B cell (primary cell): ENCODE results near the gene RDH11. TPM values are rescaled to one million over a fixed set of nuclear protein-coding genes. Genes with fewer than 3 reads are reported as not detected.
A peak's percentile ranks its signal among the peaks of the same experiment; 100 is the strongest.

Experiments
- ATAC-seq: fragments of 200-7000 bp; cut with Tn5 transposase; one replicate; pipeline ENCODE4 v1.10.0; 2021; ENCODE audit warnings: low read depth, mild to moderate bottlenecking, moderate number of reproducible peaks, moderate library complexity
- CTCF ChIA-PET: fragments of 350-600 bp; sonication (Branson Sonifier 250); formaldehyde crosslinking; loops from one replicate; lab custom pipeline; 2021; ENCODE audit warnings: antibody characterized with exemption, inconsistent platforms; lab: Charles Lee
- POLR2A ChIA-PET: fragments of 350-600 bp; sonication (Branson Sonifier 250); formaldehyde crosslinking; loops from one replicate; lab custom pipeline; 2021; ENCODE audit warnings: antibody characterized with exemption; lab: Charles Lee
- DNase-seq: peaks from one replicate; pipeline ENCODE4 v3.0.0; 2013
- H2AFZ ChIP-seq: 2 replicates; pipeline ENCODE4 v1.6.1; 2012; ENCODE audit warnings: mild to moderate bottlenecking, low read depth, low read length; ENCODE audit not compliant: insufficient read depth, poor library complexity, severe bottlenecking
- H3K27ac ChIP-seq, 2 donors: 1 replicate in 1 of 2; 2 replicates in 1 of 2; pipeline ENCODE4 v1.5.1; 2012 to 2013; ENCODE audit warnings: low read length in 2 of 2, mild to moderate bottlenecking in 2 of 2, moderate library complexity in 1 of 2
- H3K27me3 ChIP-seq, 4 experiments: fragments of 200-600 bp in 1 of 4; sonication (generic) in 1 of 4; replicated peaks in 1 of 4; 1 replicate in 2 of 4; 2 replicates in 2 of 4; pipeline versions ENCODE4 v1.6.1 to v1.7.0; 2013 to 2016; ENCODE audit warnings: low read length in 3 of 4, mild to moderate bottlenecking in 2 of 4, mixed read lengths in 1 of 4, moderate library complexity in 1 of 4; ENCODE audit not compliant: insufficient read depth in 4 of 4, control insufficient read depth in 3 of 4; ENCODE audit errors: control extremely low read depth in 1 of 4
- H3K36me3 ChIP-seq, 2 experiments: replicated peaks in 1 of 2; 1 replicate in 1 of 2; 2 replicates in 1 of 2; pipeline versions ENCODE4 v1.6.1 to v1.7.1; 2013; ENCODE audit warnings: low read length in 1 of 2; ENCODE audit not compliant: insufficient read depth in 2 of 2, control insufficient read depth in 1 of 2; ENCODE audit errors: control extremely low read depth in 1 of 2, extremely low read depth in 1 of 2
- H3K4me1 ChIP-seq, 2 donors: fragments of 200-600 bp in 1 of 2; sonication (generic) in 1 of 2; 1 replicate in 1 of 2; 2 replicates in 1 of 2; pipeline versions ENCODE4 v1.5.1 to v1.6.1; 2013 to 2017; ENCODE audit warnings: low read length in 2 of 2; ENCODE audit not compliant: control insufficient read depth in 2 of 2, insufficient read depth in 2 of 2
- H3K4me2 ChIP-seq: replicated peaks from 2 replicates; pipeline ENCODE3; 2012; ENCODE audit warnings: mild to moderate bottlenecking, low read depth, low read length; ENCODE audit not compliant: poor library complexity, severe bottlenecking
- H3K4me3 ChIP-seq, 5 experiments: fragments of 200-600 bp in 1 of 5; sonication (generic) in 1 of 5; 1 replicate in 3 of 5; 2 replicates in 2 of 5; pipeline versions ENCODE4 v1.5.1 to v1.7.0; 2011 to 2016; ENCODE audit warnings: low read length in 4 of 5, mild to moderate bottlenecking in 4 of 5, low read depth in 2 of 5, control low read depth in 1 of 5, moderate library complexity in 1 of 5; ENCODE audit not compliant: insufficient read depth in 1 of 5; ENCODE audit errors: control extremely low read depth in 1 of 5, extremely low read depth in 1 of 5
- H3K79me2 ChIP-seq: fragments of 200-600 bp; sonication (generic); one replicate; pipeline ENCODE4 v1.6.0; 2016; ENCODE audit warnings: low read length; ENCODE audit not compliant: control insufficient read depth, insufficient read depth
- H3K9ac ChIP-seq: fragments of 200-600 bp; sonication (generic); 2 replicates; pipeline ENCODE4 v1.6.1; 2017; ENCODE audit warnings: mild to moderate bottlenecking, low read length, moderate library complexity
- H3K9me3 ChIP-seq, 3 donors: one replicate each; pipeline versions ENCODE4 v1.6.1 to v1.7.1; 2013; ENCODE audit warnings: low read length in 2 of 3; ENCODE audit not compliant: control insufficient read depth in 2 of 3, insufficient read depth in 1 of 3; ENCODE audit errors: control extremely low read depth in 1 of 3
- H4K20me1 ChIP-seq: 2 replicates; pipeline ENCODE4 v1.6.0; 2012; ENCODE audit warnings: mild to moderate bottlenecking, low read length; ENCODE audit not compliant: insufficient read depth, control insufficient read depth, poor library complexity, severe bottlenecking
- H3K27ac Mint-ChIP-seq: one replicate; pipeline ENCODE4 v1.8.0; 2021; ENCODE audit warnings: mixed read lengths
- H3K27me3 Mint-ChIP-seq: one replicate; pipeline ENCODE4 v1.8.0; 2021; ENCODE audit warnings: mixed read lengths
- H3K4me1 Mint-ChIP-seq: one replicate; pipeline ENCODE4 v1.8.0; 2021; ENCODE audit warnings: mixed read lengths
- H3K4me3 Mint-ChIP-seq: one replicate; pipeline ENCODE4 v1.8.0; 2021; ENCODE audit warnings: mixed read lengths
- H3K9me3 Mint-ChIP-seq: one replicate; pipeline ENCODE4 v1.8.0; 2022; ENCODE audit warnings: mixed read lengths; ENCODE audit not compliant: insufficient read depth
- CTCF ChIP-seq: fragments of 200-600 bp; IDR thresholded peaks from one replicate; pipeline ENCODE4 v1.8.0; 2022; ENCODE audit warnings: antibody characterized with exemption, mild to moderate bottlenecking
- WGBS: methylation state at CpG from one replicate; pipeline ENCODE4 v1.1.5; 2013; ENCODE audit warnings: missing lambda C conversion rate; ENCODE audit not compliant: insufficient coverage; 5-methylcytosine and 5-hydroxymethylcytosine counted together
- intact Hi-C: fragments of 100-400 bp; cut with micrococcal nuclease; formaldehyde crosslinking; loops from one replicate; pipeline ENCODE4 v1.10.0; 2022
- polyA plus RNA-seq: library from polyadenylated mRNA; depleted of rRNA; stranded (reverse); fragments of >200 nt; gene quantifications from 2 replicates; pipeline ENCODE4 v1.2.3, GENCODE V29; 2012
- total RNA-seq, 2 donors: library from RNA; stranded (reverse); fragments of 120-200 nt in 1 of 2; gene quantifications; 1 replicate in 1 of 2; 2 replicates in 1 of 2; pipeline versions ENCODE4 v1.2.3 to v1.2.4, GENCODE V29; 2013 to 2022

The RDH11 gene
- total and polyA plus RNA-seq, 2 donors (not counting 1 experiment from before 2014, with no cell fraction given) = 32.8 to 35.2 TPM

- H3K27ac ChIP-seq = peak overlapping the region; percentile 96 to 99
- peaks cover 19 to 22% of the 10 kb centered on the region in 2 donors for H3K4me1 ChIP-seq
- H3K4me1 Mint-ChIP-seq = peaks cover 26% of the 10 kb centered on the region
- no peaks in the 10 kb centered on the region for H3K27me3 ChIP-seq
- peak overlapping the region in 4 of 5 experiments; percentile 71 to 97 (median 88) for H3K4me3 ChIP-seq
- peak overlapping the region; percentile 95 for H3K27ac Mint-ChIP-seq
- H3K27me3 Mint-ChIP-seq = no peaks in the 10 kb centered on the region
- intact Hi-C loops = loop anchor here (2.0 kb wide), 1 partner anchor 186 kb away; the partner anchor contains the start of gene TMEM229B
- peak overlapping the region; percentile 96 for H3K9ac ChIP-seq
- H3K4me2 ChIP-seq = peak overlapping the region; percentile 95
- peaks cover 39% of the 10 kb centered on the region for H4K20me1 ChIP-seq
- ChIA-PET CTCF (interaction anchor here (0.8 to 3.0 kb wide), 5 partner anchors 17 to 90 kb away, joined by 3 to 15 read pairs (median 3); no protein-coding TSS in a partner anchor), POLR2A (interaction anchor here (1.6 to 2.5 kb wide), 2 partner anchors 55 to 75 kb away, joined by 7 to 11 read pairs; partner anchors contain the start of genes ARG2 and PIGH)
- no peaks in the 10 kb centered on the region for H3K9me3 ChIP-seq
- H3K36me3 ChIP-seq = peaks cover 4 to 11% of the 10 kb centered on the region in 2 experiments
- ATAC-seq (no peak), DNase-seq (no peak)
- H3K4me3 Mint-ChIP-seq = peak overlapping the region; percentile 86
- no peaks in the 10 kb centered on the region for H3K9me3 Mint-ChIP-seq
- WGBS = 49% methylated on average over 16 of the region's 16 CpGs
- peaks cover 44% of the 10 kb centered on the region for H3K79me2 ChIP-seq
- no peak for TF ChIP-seq CTCF
- H2AFZ ChIP-seq = peak overlapping the region; percentile 97
Measured at GRCh38 chr14:67675219-67675582, 20.4 kb downstream of the RDH11 start.

GRCh38 chr14:67674480-67675218 lies 20.9 kb downstream of the RDH11 start, which contains the start of gene VTI1B:
Gene VTI1B, minus strand, starts transcription at chr14:67674632. Its CDS starts 143 bp downstream, at chr14:67674489.
- peak; percentile 92 for ATAC-seq
- Histone ChIP-seq H3K9ac (peak within 1 kb of the TSS; percentile 96), H2AFZ (peak within 1 kb of the TSS; percentile 97), H3K36me3 (peaks cover 6 to 7% of the 10 kb centered on the region in 2 experiments), H3K4me1 (peaks cover 19 to 22% of the 10 kb centered on the region in 2 donors), H3K9me3 (no peaks in the 10 kb centered on the region), H3K4me2 (peak within 1 kb of the TSS; percentile 95), H3K79me2 (peaks cover 49% of the 10 kb centered on the region), H3K4me3 (peak within 1 kb of the TSS; percentile 71 to 97 (median 87)), H3K27ac (peak within 1 kb of the TSS; percentile 96 to 99), H4K20me1 (peaks cover 39% of the 10 kb centered on the region), H3K27me3 (no peaks in the 10 kb centered on the region)
- Mint-ChIP-seq H3K4me1 (peaks cover 30% of the 10 kb centered on the region), H3K27me3 (no peaks in the 10 kb centered on the region), H3K27ac (peak within 1 kb of the TSS; percentile 95), H3K9me3 (no peaks in the 10 kb centered on the region), H3K4me3 (peak within 1 kb of the TSS; percentile 86)
- intact Hi-C loops = loop anchor here (1.0 to 5.0 kb wide), 5 partner anchors 21 to 186 kb away; partner anchors contain the start of genes ARG2, PIGH, RAD51B and RDH11
- DNase-seq = peak; percentile 94
- no peak for TF ChIP-seq CTCF
- WGBS = under 1% methylated on average over 87 of the region's 87 CpGs
- CTCF ChIA-PET = interaction anchor here (0.8 to 3.0 kb wide), 7 partner anchors 17 to 90 kb away, joined by 3 to 15 read pairs (median 5); partner anchors contain the start of gene PIGH
- POLR2A ChIA-PET = interaction anchor here (1.6 to 2.5 kb wide), 2 partner anchors 55 to 75 kb away, joined by 7 to 11 read pairs; partner anchors contain the start of genes ARG2 and PIGH
